OCI-LY3 (cell line): ENCODE results near the gene ADD1.

Source experiments
- H2AFZ ChIP-seq: fragments of 200-600, 300-600 bp; shearing (Covaris generic); 2 replicates; pipeline ENCODE4 v1.6.0; 2014; ENCODE audit warnings: antibody characterized with exemption, low read depth, low read length
- H3K27ac ChIP-seq: fragments of 200-600, 300-600 bp; sonication (generic); 2 replicates; pipeline ENCODE4 v1.5.1; 2014; ENCODE audit warnings: mild to moderate bottlenecking, low read length, moderate library complexity, mixed read lengths
- H3K27me3 ChIP-seq: fragments of 200-600, 300-600 bp; sonication (generic); 2 replicates; pipeline ENCODE4 v1.6.1; 2014; ENCODE audit warnings: low read depth, low read length, mixed read lengths
- H3K36me3 ChIP-seq: fragments of 200-600, 300-600 bp; sonication (generic); replicated peaks from 2 replicates; pipeline ENCODE3; 2014; ENCODE audit warnings: low read depth, low read length, mixed read lengths
- H3K4me1 ChIP-seq: fragments of 300-600, 200-600 bp; sonication (generic); 2 replicates; pipeline ENCODE4 v1.6.1; 2014; ENCODE audit warnings: low read length, mixed read lengths
- H3K4me2 ChIP-seq: fragments of 200-600, 300-600 bp; sonication (generic); 2 replicates; pipeline ENCODE4 v1.6.1; 2014; ENCODE audit warnings: low read length, mixed read lengths
- H3K4me3 ChIP-seq: fragments of 300-600, 200-600 bp; sonication (generic); 2 replicates; pipeline ENCODE4 v1.5.1; 2014; ENCODE audit warnings: antibody characterized with exemption, mild to moderate bottlenecking, low read length, moderate library complexity
- H3K79me2 ChIP-seq: fragments of 300-600, 200-600 bp; shearing (Covaris generic); 2 replicates; pipeline ENCODE4 v1.6.1; 2014; ENCODE audit warnings: mild to moderate bottlenecking, low read length, mixed read lengths
- H3K9ac ChIP-seq: fragments of 300-600, 200-600 bp; shearing (Covaris generic); 2 replicates; pipeline ENCODE4 v1.6.0; 2014; ENCODE audit warnings: mild to moderate bottlenecking, low read length, moderate library complexity
- H3K9me3 ChIP-seq: fragments of 200-600, 300-600 bp; shearing (Covaris generic); 2 replicates; pipeline ENCODE4 v1.6.1; 2014; ENCODE audit warnings: low read length, mixed read lengths; ENCODE audit not compliant: insufficient read depth
- H4K20me1 ChIP-seq: fragments of 200-600, 300-600 bp; sonication (generic); 2 replicates; pipeline ENCODE4 v1.6.1; 2016; ENCODE audit warnings: low read length, mixed read lengths; ENCODE audit not compliant: insufficient read depth
- EZH2phosphoT487 ChIP-seq: fragments of 200-600 bp; shearing (Covaris generic); IDR thresholded peaks from 2 replicates; pipeline ENCODE4 v1.6.1; 2018; ENCODE audit warnings: antibody characterized with exemption, mixed run types, low read depth
- TF ChIP-seq, protein P1 (sequence below): fragments of 200-600, 300-600 bp; sonication (generic); IDR thresholded peaks from 2 replicates; pipeline ENCODE4 v1.5.1; 2014; ENCODE audit warnings: antibody characterized with exemption, low read length, low read depth

ADD1 gene

DNA sequence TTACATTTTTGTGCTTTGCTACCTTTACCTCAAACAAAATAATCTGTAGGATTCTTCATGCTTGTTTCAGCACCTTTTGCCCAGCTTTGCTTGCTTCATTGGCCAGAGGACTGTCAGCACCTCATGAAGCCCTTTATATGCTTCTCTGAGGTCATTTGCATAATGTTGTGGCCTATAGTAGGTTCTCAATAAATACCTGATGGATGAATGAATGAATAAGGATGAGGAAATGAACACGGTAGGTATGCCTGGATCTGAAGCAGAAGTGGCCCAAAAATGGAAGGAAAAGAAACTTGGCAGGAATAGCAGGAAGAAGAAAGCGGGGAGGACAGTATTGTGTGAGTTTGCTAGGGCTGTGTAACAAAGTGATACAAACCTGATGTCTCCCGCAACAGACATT is 127.6 kb downstream of the ADD1 start:
- Histone ChIP-seq H3K9me3 (no peaks in the 10 kb centered on the region), H3K4me1 (no peaks in the 10 kb centered on the region), H3K79me2 (no peaks in the 10 kb centered on the region), H3K9ac (no peak overlapping the region), H3K27ac (no peak overlapping the region), H3K4me2 (no peak overlapping the region), H2AFZ (no peak overlapping the region), H3K4me3 (no peak overlapping the region), H4K20me1 (no peaks in the 10 kb centered on the region), H3K36me3 (no peaks in the 10 kb centered on the region), H3K27me3 (peaks cover 10% of the 10 kb centered on the region; the same call in 1 of the 2 replicates)
- TF ChIP-seq, protein P1, sequence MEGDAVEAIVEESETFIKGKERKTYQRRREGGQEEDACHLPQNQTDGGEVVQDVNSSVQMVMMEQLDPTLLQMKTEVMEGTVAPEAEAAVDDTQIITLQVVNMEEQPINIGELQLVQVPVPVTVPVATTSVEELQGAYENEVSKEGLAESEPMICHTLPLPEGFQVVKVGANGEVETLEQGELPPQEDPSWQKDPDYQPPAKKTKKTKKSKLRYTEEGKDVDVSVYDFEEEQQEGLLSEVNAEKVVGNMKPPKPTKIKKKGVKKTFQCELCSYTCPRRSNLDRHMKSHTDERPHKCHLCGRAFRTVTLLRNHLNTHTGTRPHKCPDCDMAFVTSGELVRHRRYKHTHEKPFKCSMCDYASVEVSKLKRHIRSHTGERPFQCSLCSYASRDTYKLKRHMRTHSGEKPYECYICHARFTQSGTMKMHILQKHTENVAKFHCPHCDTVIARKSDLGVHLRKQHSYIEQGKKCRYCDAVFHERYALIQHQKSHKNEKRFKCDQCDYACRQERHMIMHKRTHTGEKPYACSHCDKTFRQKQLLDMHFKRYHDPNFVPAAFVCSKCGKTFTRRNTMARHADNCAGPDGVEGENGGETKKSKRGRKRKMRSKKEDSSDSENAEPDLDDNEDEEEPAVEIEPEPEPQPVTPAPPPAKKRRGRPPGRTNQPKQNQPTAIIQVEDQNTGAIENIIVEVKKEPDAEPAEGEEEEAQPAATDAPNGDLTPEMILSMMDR: no peak
- TF ChIP-seq EZH2phosphoT487: no peak

DNA sequence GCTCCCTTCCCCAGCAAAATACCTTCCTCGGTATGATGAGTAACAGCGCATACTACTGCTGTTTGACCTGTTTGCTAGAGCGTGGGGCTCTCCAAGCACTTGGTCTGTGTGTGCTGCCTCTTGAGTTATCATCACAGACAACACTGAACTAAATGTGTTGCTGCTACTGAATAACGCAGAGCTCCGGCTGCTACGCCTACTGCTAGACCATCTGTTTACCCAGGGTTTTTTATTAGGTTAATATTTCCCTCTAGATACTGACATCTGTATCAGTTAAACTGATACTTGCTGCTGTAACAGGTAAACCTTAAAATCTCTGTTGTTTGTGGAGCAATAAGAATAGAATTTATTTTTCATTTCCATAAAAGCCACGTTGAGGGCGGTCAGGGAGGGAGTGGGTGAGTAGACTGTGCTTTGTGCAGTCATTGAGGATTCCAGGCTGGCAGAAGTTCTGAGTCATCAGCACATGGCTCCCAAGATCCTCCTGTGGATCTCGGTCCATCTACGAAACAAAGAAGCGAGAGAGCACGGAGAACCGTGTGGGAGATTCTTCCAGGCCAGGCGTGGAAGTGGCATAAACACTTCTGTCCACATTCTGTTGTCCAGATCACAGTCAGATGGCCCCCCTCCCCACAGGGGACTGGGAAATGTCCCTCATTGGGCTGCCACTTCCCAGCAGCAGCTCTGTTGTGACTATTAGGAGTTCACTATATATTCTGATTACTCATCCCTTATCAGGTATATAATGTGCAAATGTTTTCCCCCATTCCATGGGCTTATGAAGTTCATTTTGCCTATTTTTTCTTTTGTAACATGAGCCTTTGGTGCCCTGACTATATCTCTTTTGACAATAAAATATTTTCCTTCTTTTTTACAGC is 133.8 kb downstream of the ADD1 start:
- Histone ChIP-seq H3K27ac (no peak overlapping the region), H3K4me2 (no peak overlapping the region), H3K36me3 (no peaks in the 10 kb centered on the region), H3K9ac (no peak overlapping the region), H3K9me3 (peaks cover 10% of the 10 kb centered on the region; the same call in 1 of the 2 replicates), H3K79me2 (no peaks in the 10 kb centered on the region), H4K20me1 (no peaks in the 10 kb centered on the region), H2AFZ (no peak overlapping the region), H3K27me3 (peaks cover 20% of the 10 kb centered on the region; the same call in 1 of the 2 replicates), H3K4me1 (no peaks in the 10 kb centered on the region), H3K4me3 (no peak overlapping the region)
- TF ChIP-seq, protein P1: no peak
- no peak for TF ChIP-seq EZH2phosphoT487
